Measurements from ENCODE around the gene ULK3.

ULK3 gene

DNA sequence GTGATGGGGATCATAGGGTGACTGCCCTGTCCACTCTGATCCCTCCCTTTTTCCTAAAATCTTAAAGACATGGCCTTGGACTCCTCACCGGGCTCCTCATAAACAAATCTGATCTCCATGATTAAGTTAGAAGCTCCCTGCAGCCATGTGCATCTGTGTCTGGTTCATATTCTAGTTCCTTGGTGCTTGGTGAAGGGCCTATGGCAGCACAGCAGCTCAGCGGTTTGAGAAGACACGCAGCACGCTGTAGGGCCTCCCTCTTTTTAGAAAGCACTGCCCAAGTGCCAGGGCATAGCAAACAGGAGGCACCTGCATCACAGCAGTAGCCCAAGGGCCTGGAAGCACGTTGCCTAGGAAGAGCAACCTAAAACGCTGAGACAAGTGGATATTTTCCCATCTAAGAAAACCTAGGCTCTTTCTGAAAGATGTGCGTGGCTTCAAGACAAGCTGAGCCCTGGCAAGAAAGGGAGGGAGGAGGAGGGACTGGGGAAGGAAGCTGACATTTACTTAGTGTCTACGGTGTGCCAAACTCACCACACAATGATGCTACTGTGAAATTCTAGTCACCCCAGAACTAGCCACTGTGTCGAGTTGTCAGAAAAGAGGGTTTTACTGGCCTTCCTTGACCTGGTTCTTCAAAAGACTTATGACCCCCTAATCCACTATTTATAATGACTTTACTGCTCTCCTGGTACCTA, 14.9 kb upstream of the ULK3 start:
- H3K79me2 ChIP-seq (ENCODE audit: control insufficient read depth, low read length) = peaks cover 42% of the 10 kb centered on the region

DNA sequence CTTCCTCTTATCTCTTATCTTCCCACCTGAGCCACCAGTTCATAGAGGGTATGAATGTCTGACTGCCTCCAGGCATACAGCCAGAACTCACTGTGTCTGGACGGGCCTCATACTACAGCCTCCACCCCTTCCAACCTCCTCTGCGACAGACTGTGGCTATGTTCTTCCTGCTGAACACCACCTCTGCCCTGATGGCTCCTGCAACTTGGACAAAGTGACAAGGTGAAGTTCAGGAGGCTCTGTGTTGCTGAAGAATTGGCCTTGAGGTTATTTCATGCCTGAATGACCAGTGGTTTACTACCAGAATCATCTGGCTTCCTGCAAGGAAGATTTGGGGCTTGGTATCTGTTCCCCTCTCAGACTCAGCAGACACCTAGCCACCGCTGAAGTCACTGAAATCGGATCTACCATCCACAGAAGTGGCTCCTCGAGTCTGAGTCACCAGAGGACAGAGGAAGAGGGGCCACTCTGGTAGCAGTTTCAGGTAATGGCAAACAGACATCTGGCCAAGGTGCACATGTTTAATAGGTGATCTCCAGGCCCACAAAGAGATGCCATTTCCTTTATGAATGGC, 14.2 kb upstream of the ULK3 start:
- no peaks in the 10 kb centered on the region for H3K9me2 ChIP-seq (replicated peaks; ENCODE audit: control insufficient read depth, low read length)
- no peak overlapping the region for H3K27ac ChIP-seq (ENCODE audit: low read depth, low read length)
- no peaks in the 10 kb centered on the region for H3K9me3 ChIP-seq (ENCODE audit: control insufficient read depth, insufficient read depth, low read length)
- H4K20me1 ChIP-seq (ENCODE audit: control insufficient read depth, insufficient read depth, low read depth, low read length) = 0 out of 2 replicates have a peak, but pooled peaks cover 2% of the 10 kb centered on the region
- H3K4me1 ChIP-seq (ENCODE audit: control insufficient read depth, low read length) = peaks cover 38% of the 10 kb centered on the region
- no peaks in the 10 kb centered on the region for H3K27me3 ChIP-seq (ENCODE audit: control insufficient read depth, low read length)
- no peaks in the 10 kb centered on the region for H3F3A ChIP-seq (ENCODE audit: control insufficient read depth, insufficient read depth)
- H3K36me3 ChIP-seq (ENCODE audit: control insufficient read depth, low read length) = peaks cover 27% of the 10 kb centered on the region
- no peak for TF ChIP-seq CTCF (IDR thresholded peaks at IDR 0.05; ENCODE audit: low read depth, low read length, poor library complexity, severe bottlenecking)
- no peak for TF ChIP-seq EZH2phosphoT487 (IDR thresholded peaks at IDR 0.05; ENCODE audit: borderline replicate concordance, low read length)
- peaks cover 40% of the 10 kb centered on the region for H3K79me2 ChIP-seq (ENCODE audit: control insufficient read depth, low read length)
- H3K4me2 ChIP-seq (ENCODE audit: low read length) = no peak overlapping the region
- no peak overlapping the region for H3K4me3 ChIP-seq (ENCODE audit: low read length)

More for the DNA sequence above, 14.9 kb upstream of the ULK3 start:
- H3K4me2 ChIP-seq (ENCODE audit: low read length) = no peak overlapping the region; the same call in 1 of the 2 replicates
- no peak overlapping the region for H3K27ac ChIP-seq (ENCODE audit: low read depth, low read length)
- H3K36me3 ChIP-seq (ENCODE audit: control insufficient read depth, low read length) = peaks cover 21% of the 10 kb centered on the region
- H3K4me1 ChIP-seq (ENCODE audit: control insufficient read depth, low read length) = peaks cover 38% of the 10 kb centered on the region
- no peaks in the 10 kb centered on the region for H3K9me3 ChIP-seq (ENCODE audit: control insufficient read depth, insufficient read depth, low read length)
- H3F3A ChIP-seq (ENCODE audit: control insufficient read depth, insufficient read depth) = no peaks in the 10 kb centered on the region
- TF ChIP-seq EZH2phosphoT487 (IDR thresholded peaks at IDR 0.05; ENCODE audit: borderline replicate concordance, low read length) (no peak), CTCF (IDR thresholded peaks at IDR 0.05; ENCODE audit: low read depth, low read length, poor library complexity, severe bottlenecking) (no peak)
- 0 out of 2 replicates have a peak, but pooled peaks cover 2% of the 10 kb centered on the region for H4K20me1 ChIP-seq (ENCODE audit: control insufficient read depth, insufficient read depth, low read depth, low read length)
- no peak overlapping the region for H3K4me3 ChIP-seq (ENCODE audit: low read length)
- H3K27me3 ChIP-seq (ENCODE audit: control insufficient read depth, low read length) = no peaks in the 10 kb centered on the region
- no peaks in the 10 kb centered on the region for H3K9me2 ChIP-seq (replicated peaks; ENCODE audit: control insufficient read depth, low read length)

DNA sequence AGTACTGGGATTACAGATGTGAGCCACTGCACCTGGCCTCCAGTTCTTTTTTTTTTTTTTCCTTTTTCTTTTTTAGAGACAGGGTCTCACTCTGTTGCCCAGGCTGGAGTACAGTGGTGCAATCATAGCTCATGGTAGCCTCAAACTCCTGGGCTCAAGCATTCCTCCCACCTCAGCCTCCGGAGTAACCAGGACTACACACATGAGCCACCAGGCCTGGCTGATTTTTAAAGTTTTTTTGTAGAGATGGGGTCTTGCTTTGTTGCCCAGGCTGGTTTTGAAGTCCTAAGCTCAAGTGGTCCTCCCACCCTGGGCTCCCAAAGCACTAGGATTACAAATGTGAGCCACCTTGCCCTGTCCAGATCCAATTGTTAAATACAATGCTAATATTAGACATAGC, 13.6 kb upstream of the ULK3 start:
- Histone ChIP-seq H3K36me3 (ENCODE audit: control insufficient read depth, low read length) (peaks cover 34% of the 10 kb centered on the region), H3K79me2 (ENCODE audit: control insufficient read depth, low read length) (peaks cover 40% of the 10 kb centered on the region), H4K20me1 (ENCODE audit: control insufficient read depth, insufficient read depth, low read depth, low read length) (0 out of 2 replicates have a peak, but pooled peaks cover 2% of the 10 kb centered on the region), H3K4me1 (ENCODE audit: control insufficient read depth, low read length) (peaks cover 38% of the 10 kb centered on the region), H3K27ac (ENCODE audit: low read depth, low read length) (no peak overlapping the region), H3K4me2 (ENCODE audit: low read length) (no peak overlapping the region), H3K9me2 (replicated peaks; ENCODE audit: control insufficient read depth, low read length) (no peaks in the 10 kb centered on the region), H3F3A (ENCODE audit: control insufficient read depth, insufficient read depth) (no peaks in the 10 kb centered on the region), H3K4me3 (ENCODE audit: low read length) (no peak overlapping the region), H3K9me3 (ENCODE audit: control insufficient read depth, insufficient read depth, low read length) (no peaks in the 10 kb centered on the region), H3K27me3 (ENCODE audit: control insufficient read depth, low read length) (no peaks in the 10 kb centered on the region)
- TF ChIP-seq CTCF (IDR thresholded peaks at IDR 0.05; ENCODE audit: low read depth, low read length, poor library complexity, severe bottlenecking) (no peak), EZH2phosphoT487 (IDR thresholded peaks at IDR 0.05; ENCODE audit: borderline replicate concordance, low read length) (no peak)
